HL-60 (cell line): ENCODE data around the gene INPP4B.

ENCODE experiments used
- POLR2AphosphoS5 ChIP-seq: IDR thresholded peaks from 2 replicates; pipeline ENCODE4 v1.6.1; 2012; ENCODE audit warnings: low read depth
- TF ChIP-seq, protein P1 (sequence below): IDR thresholded peaks from one replicate; pipeline ENCODE4 v1.5.1; 2011; ENCODE audit warnings: low read length, control low read depth, inconsistent platforms; ENCODE audit not compliant: insufficient read depth
- TF ChIP-seq, protein P2 (sequence below): IDR thresholded peaks from 2 replicates; pipeline ENCODE4 v1.6.1; 2012; ENCODE audit warnings: low read depth; ENCODE audit not compliant: insufficient replicate concordance

DNA sequence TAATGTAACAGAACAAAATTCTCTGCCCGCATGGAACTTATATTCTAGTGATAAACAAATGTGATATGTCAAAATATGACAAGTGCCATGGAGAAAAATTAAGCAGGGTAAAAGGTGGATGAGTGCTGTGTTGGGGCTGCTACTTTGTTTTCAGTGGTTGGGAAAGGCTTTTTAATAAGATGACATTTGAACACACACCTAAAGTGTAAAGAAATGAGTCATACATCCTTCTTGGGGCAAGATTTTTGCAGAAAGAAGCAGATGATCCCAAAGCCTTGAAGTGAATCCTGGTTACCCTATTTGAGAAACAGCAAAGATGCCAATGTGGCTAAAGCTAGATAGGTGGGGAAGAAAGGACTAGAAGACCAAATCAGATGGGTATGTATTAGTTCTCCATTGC, 564.1 kb downstream of the INPP4B start:
- TF ChIP-seq, protein P1, sequence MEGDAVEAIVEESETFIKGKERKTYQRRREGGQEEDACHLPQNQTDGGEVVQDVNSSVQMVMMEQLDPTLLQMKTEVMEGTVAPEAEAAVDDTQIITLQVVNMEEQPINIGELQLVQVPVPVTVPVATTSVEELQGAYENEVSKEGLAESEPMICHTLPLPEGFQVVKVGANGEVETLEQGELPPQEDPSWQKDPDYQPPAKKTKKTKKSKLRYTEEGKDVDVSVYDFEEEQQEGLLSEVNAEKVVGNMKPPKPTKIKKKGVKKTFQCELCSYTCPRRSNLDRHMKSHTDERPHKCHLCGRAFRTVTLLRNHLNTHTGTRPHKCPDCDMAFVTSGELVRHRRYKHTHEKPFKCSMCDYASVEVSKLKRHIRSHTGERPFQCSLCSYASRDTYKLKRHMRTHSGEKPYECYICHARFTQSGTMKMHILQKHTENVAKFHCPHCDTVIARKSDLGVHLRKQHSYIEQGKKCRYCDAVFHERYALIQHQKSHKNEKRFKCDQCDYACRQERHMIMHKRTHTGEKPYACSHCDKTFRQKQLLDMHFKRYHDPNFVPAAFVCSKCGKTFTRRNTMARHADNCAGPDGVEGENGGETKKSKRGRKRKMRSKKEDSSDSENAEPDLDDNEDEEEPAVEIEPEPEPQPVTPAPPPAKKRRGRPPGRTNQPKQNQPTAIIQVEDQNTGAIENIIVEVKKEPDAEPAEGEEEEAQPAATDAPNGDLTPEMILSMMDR = no peak
- TF ChIP-seq, protein P2, sequence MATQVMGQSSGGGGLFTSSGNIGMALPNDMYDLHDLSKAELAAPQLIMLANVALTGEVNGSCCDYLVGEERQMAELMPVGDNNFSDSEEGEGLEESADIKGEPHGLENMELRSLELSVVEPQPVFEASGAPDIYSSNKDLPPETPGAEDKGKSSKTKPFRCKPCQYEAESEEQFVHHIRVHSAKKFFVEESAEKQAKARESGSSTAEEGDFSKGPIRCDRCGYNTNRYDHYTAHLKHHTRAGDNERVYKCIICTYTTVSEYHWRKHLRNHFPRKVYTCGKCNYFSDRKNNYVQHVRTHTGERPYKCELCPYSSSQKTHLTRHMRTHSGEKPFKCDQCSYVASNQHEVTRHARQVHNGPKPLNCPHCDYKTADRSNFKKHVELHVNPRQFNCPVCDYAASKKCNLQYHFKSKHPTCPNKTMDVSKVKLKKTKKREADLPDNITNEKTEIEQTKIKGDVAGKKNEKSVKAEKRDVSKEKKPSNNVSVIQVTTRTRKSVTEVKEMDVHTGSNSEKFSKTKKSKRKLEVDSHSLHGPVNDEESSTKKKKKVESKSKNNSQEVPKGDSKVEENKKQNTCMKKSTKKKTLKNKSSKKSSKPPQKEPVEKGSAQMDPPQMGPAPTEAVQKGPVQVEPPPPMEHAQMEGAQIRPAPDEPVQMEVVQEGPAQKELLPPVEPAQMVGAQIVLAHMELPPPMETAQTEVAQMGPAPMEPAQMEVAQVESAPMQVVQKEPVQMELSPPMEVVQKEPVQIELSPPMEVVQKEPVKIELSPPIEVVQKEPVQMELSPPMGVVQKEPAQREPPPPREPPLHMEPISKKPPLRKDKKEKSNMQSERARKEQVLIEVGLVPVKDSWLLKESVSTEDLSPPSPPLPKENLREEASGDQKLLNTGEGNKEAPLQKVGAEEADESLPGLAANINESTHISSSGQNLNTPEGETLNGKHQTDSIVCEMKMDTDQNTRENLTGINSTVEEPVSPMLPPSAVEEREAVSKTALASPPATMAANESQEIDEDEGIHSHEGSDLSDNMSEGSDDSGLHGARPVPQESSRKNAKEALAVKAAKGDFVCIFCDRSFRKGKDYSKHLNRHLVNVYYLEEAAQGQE = no peak
- no peak for TF ChIP-seq POLR2AphosphoS5
